Loucy (cell line): ENCODE measurements around the gene RPS6KA2.

ENCODE experiments used
- H2AFZ ChIP-seq: fragments of 200-600 bp; sonication (generic); 2 replicates; pipeline ENCODE4 v1.6.0; 2016; ENCODE audit warnings: antibody characterized with exemption, mild to moderate bottlenecking, low read length, moderate library complexity
- H3F3A ChIP-seq: fragments of 200-600 bp; 2 replicates; pipeline ENCODE4 v1.6.0; 2016; ENCODE audit warnings: antibody characterized with exemption, low read depth, mild to moderate bottlenecking
- H3K27me3 ChIP-seq: fragments of 200-600 bp; sonication (generic); 2 replicates; pipeline ENCODE4 v1.6.1; 2014; ENCODE audit warnings: low read length, mild to moderate bottlenecking; ENCODE audit not compliant: insufficient read depth, poor library complexity, severe bottlenecking
- H3K36me3 ChIP-seq: fragments of 200-600 bp; sonication (generic); 2 replicates; pipeline ENCODE4 v1.6.1; 2016; ENCODE audit warnings: low read length; ENCODE audit not compliant: insufficient read depth
- H3K4me1 ChIP-seq: fragments of 200-600 bp; sonication (generic); 2 replicates; pipeline ENCODE4 v1.5.1; 2014; ENCODE audit warnings: low read length, mild to moderate bottlenecking; ENCODE audit not compliant: insufficient read depth, poor library complexity, severe bottlenecking
- H3K4me2 ChIP-seq: fragments of 200-600 bp; sonication (generic); 2 replicates; pipeline ENCODE4 v1.6.0; 2014; ENCODE audit warnings: antibody characterized with exemption, low read length, low read depth, mild to moderate bottlenecking; ENCODE audit not compliant: poor library complexity, severe bottlenecking
- H3K4me3 ChIP-seq: fragments of 200-600 bp; sonication (generic); 2 replicates; pipeline ENCODE4 v1.5.1; 2014; ENCODE audit warnings: low read length, mild to moderate bottlenecking, mixed read lengths; ENCODE audit not compliant: poor library complexity, severe bottlenecking
- H3K79me2 ChIP-seq: fragments of 200-600 bp; sonication (generic); 2 replicates; pipeline ENCODE4 v1.6.1; 2014; ENCODE audit warnings: low read length; ENCODE audit not compliant: insufficient read depth
- H3K9ac ChIP-seq: fragments of 200-600 bp; sonication (generic); 2 replicates; pipeline ENCODE4 v1.6.0; 2014; ENCODE audit warnings: mild to moderate bottlenecking, low read depth, low read length, moderate library complexity; ENCODE audit not compliant: poor library complexity, severe bottlenecking
- H3K9me2 ChIP-seq: fragments of 200-600 bp; sonication (generic); replicated peaks from 2 replicates; pipeline ENCODE4 v1.6.1; 2016; ENCODE audit warnings: low read depth, low read length, mixed read lengths
- H3K9me3 ChIP-seq: fragments of 200-600 bp; sonication (generic); 2 replicates; pipeline ENCODE4 v1.6.1; 2014; ENCODE audit warnings: mild to moderate bottlenecking, antibody characterized with exemption, low read length, low read depth; ENCODE audit not compliant: insufficient read depth
- H4K20me1 ChIP-seq: fragments of 200-600 bp; sonication (generic); 2 replicates; pipeline ENCODE4 v1.6.0; 2014; ENCODE audit warnings: antibody characterized with exemption, low read length, mild to moderate bottlenecking; ENCODE audit not compliant: insufficient read depth, poor library complexity, severe bottlenecking
- CTCF ChIP-seq: fragments of 200-600 bp; sonication (generic); conservative IDR thresholded peaks from 2 replicates; pipeline ENCODE4 v1.5.1; 2014; ENCODE audit warnings: mild to moderate bottlenecking, antibody characterized with exemption, low read length
- EZH2phosphoT487 ChIP-seq: fragments of 200-600 bp; IDR thresholded peaks from 2 replicates; pipeline ENCODE4 v1.6.1; 2018; ENCODE audit warnings: antibody characterized with exemption, mild to moderate bottlenecking, moderate library complexity, borderline replicate concordance

The RPS6KA2 gene

GRCh38 chr6:166655251-166655650 is 28.2 kb upstream of the RPS6KA2 start:
- Histone ChIP-seq H4K20me1 (no peaks in the 10 kb centered on the region), H3K4me3 (no peak overlapping the region), H3K79me2 (no peaks in the 10 kb centered on the region), H3K9me3 (no peaks in the 10 kb centered on the region), H3K4me1 (peaks cover 3% of the 10 kb centered on the region), H2AFZ (no peak overlapping the region), H3K9ac (no peak overlapping the region), H3K36me3 (no peaks in the 10 kb centered on the region), H3K27me3 (no peaks in the 10 kb centered on the region), H3K9me2 (no peaks in the 10 kb centered on the region), H3F3A (no peaks in the 10 kb centered on the region), H3K4me2 (no peak overlapping the region)
- TF ChIP-seq EZH2phosphoT487 (no peak), CTCF (no peak)

- no peak overlapping the region for H3K9ac ChIP-seq
- no peaks in the 10 kb centered on the region for H3K9me2 ChIP-seq
- H4K20me1 ChIP-seq: no peaks in the 10 kb centered on the region
- H3K4me1 ChIP-seq: peaks cover 3% of the 10 kb centered on the region
- no peak overlapping the region for H3K4me2 ChIP-seq
- no peak overlapping the region for H3K4me3 ChIP-seq
- TF ChIP-seq CTCF: no peak
- no peak for TF ChIP-seq EZH2phosphoT487
- no peaks in the 10 kb centered on the region for H3F3A ChIP-seq
- H3K36me3 ChIP-seq: no peaks in the 10 kb centered on the region
- no peaks in the 10 kb centered on the region for H3K27me3 ChIP-seq
- no peak overlapping the region for H2AFZ ChIP-seq
- no peaks in the 10 kb centered on the region for H3K9me3 ChIP-seq
- H3K79me2 ChIP-seq: no peaks in the 10 kb centered on the region
Measured at GRCh38 chr6:166654573-166654972, 27.5 kb upstream of the RPS6KA2 start.

GRCh38 chr6:166653639-166653941 is 26.5 kb upstream of the RPS6KA2 start:
- H3F3A ChIP-seq: no peaks in the 10 kb centered on the region
- no peaks in the 10 kb centered on the region for H3K9me3 ChIP-seq
- no peak overlapping the region for H2AFZ ChIP-seq
- H3K9ac ChIP-seq: no peak overlapping the region
- no peak for TF ChIP-seq EZH2phosphoT487
- TF ChIP-seq CTCF: no peak
- H3K4me1 ChIP-seq: peaks cover 3% of the 10 kb centered on the region
- H3K4me2 ChIP-seq: no peak overlapping the region
- no peaks in the 10 kb centered on the region for H3K9me2 ChIP-seq
- H3K4me3 ChIP-seq: no peak overlapping the region
- no peaks in the 10 kb centered on the region for H3K79me2 ChIP-seq
- H4K20me1 ChIP-seq: no peaks in the 10 kb centered on the region
- no peaks in the 10 kb centered on the region for H3K36me3 ChIP-seq
- no peaks in the 10 kb centered on the region for H3K27me3 ChIP-seq
